ENCODE results near the gene ARHGAP24.

Gene ARHGAP24

GRCh38 chr4:85898231-85898630 lies 423.3 kb downstream of the ARHGAP24 start:
- TF ChIP-seq SIN3A (IDR thresholded peaks at IDR 0.05; ENCODE audit: borderline replicate concordance, insufficient read depth, low read length) = no peak
- no peak for TF ChIP-seq TAF1 (IDR thresholded peaks at IDR 0.05; ENCODE audit: borderline replicate concordance, insufficient read depth, low read length)
- TF ChIP-seq POLR2AphosphoS5 (IDR thresholded peaks at IDR 0.05; ENCODE audit: low read depth, low read length) = no peak
- TF ChIP-seq FOXP2 (optimal IDR thresholded peaks at IDR 0.05; ENCODE audit: borderline replicate concordance, extremely low read depth, extremely low read length, insufficient read depth) = no peak
- no peak for TF ChIP-seq REST (IDR thresholded peaks at IDR 0.05; ENCODE audit: insufficient read depth in 1 of 2, low read depth in 2 of 2, low read length in 2 of 2)

- no peak for TF ChIP-seq SIN3A (IDR thresholded peaks at IDR 0.05; ENCODE audit: borderline replicate concordance, insufficient read depth, low read length)
- TF ChIP-seq TAF1 (IDR thresholded peaks at IDR 0.05; ENCODE audit: borderline replicate concordance, insufficient read depth, low read length) = no peak
- no peak for TF ChIP-seq POLR2AphosphoS5 (IDR thresholded peaks at IDR 0.05; ENCODE audit: low read depth, low read length)
- TF ChIP-seq FOXP2 (optimal IDR thresholded peaks at IDR 0.05; ENCODE audit: borderline replicate concordance, extremely low read depth, extremely low read length, insufficient read depth) = no peak
- TF ChIP-seq REST (IDR thresholded peaks at IDR 0.05; ENCODE audit: insufficient read depth in 1 of 2, low read depth in 2 of 2, low read length in 2 of 2) = no peak
Measured at GRCh38 chr4:85901500-85901899, 426.6 kb downstream of the ARHGAP24 start.

GRCh38 chr4:85905761-85906160 lies 430.8 kb downstream of the ARHGAP24 start:
- TF ChIP-seq REST (IDR thresholded peaks at IDR 0.05; ENCODE audit: insufficient read depth in 1 of 2, low read depth in 2 of 2, low read length in 2 of 2) (no peak), SIN3A (IDR thresholded peaks at IDR 0.05; ENCODE audit: borderline replicate concordance, insufficient read depth, low read length) (no peak), FOXP2 (optimal IDR thresholded peaks at IDR 0.05; ENCODE audit: borderline replicate concordance, extremely low read depth, extremely low read length, insufficient read depth) (no peak), POLR2AphosphoS5 (IDR thresholded peaks at IDR 0.05; ENCODE audit: low read depth, low read length) (no peak), TAF1 (IDR thresholded peaks at IDR 0.05; ENCODE audit: borderline replicate concordance, insufficient read depth, low read length) (no peak)

GRCh38 chr4:85907001-85907400 lies 432.1 kb downstream of the ARHGAP24 start:
- no peak for TF ChIP-seq POLR2AphosphoS5 (IDR thresholded peaks at IDR 0.05; ENCODE audit: low read depth, low read length)

- TF ChIP-seq SIN3A (IDR thresholded peaks at IDR 0.05; ENCODE audit: borderline replicate concordance, insufficient read depth, low read length) (no peak), POLR2AphosphoS5 (IDR thresholded peaks at IDR 0.05; ENCODE audit: low read depth, low read length) (no peak)
Measured at GRCh38 chr4:85909851-85910250, 434.9 kb downstream of the ARHGAP24 start.

- TF ChIP-seq REST (IDR thresholded peaks at IDR 0.05; ENCODE audit: insufficient read depth in 1 of 2, low read depth in 2 of 2, low read length in 2 of 2) (no peak), POLR2AphosphoS5 (IDR thresholded peaks at IDR 0.05; ENCODE audit: low read depth, low read length) (no peak), FOXP2 (optimal IDR thresholded peaks at IDR 0.05; ENCODE audit: borderline replicate concordance, extremely low read depth, extremely low read length, insufficient read depth) (no peak), SIN3A (IDR thresholded peaks at IDR 0.05; ENCODE audit: borderline replicate concordance, insufficient read depth, low read length) (no peak), TAF1 (IDR thresholded peaks at IDR 0.05; ENCODE audit: borderline replicate concordance, insufficient read depth, low read length) (no peak)
Measured at GRCh38 chr4:85910985-85911384, 436.0 kb downstream of the ARHGAP24 start.
